HepG2 (cell line): Measurements from ENCODE around the gene C5orf15. TPM values are rescaled to one million over a fixed set of nuclear protein-coding genes. Genes with fewer than 3 reads are reported as not detected.
A peak's percentile ranks its signal among the peaks of the same experiment; 100 is the strongest.

ENCODE experiments used
- GFI1 ChIP-seq: sonication (generic); formaldehyde crosslinking; IDR thresholded peaks from 2 replicates; pipeline ENCODE4 v1.5.0; 2020; ENCODE audit warnings: missing genetic modification reagents, mild to moderate bottlenecking, borderline replicate concordance
- GMEB2 ChIP-seq: IDR thresholded peaks from 2 replicates; pipeline ENCODE4 v1.6.1; 2016; ENCODE audit warnings: missing biosample characterization, missing genetic modification reagents, low read depth
- LCORL ChIP-seq, 2 experiments: fragments of 450-650 bp in 1 of 2; sonication (generic) in 1 of 2; formaldehyde crosslinking in 1 of 2; IDR thresholded peaks; 2 replicates each; pipeline versions ENCODE4 v1.5.0 to v1.6.1; 2017 to 2020; ENCODE audit warnings: antibody characterized with exemption in 1 of 2, missing genetic modification reagents in 1 of 2
- MLLT10 ChIP-seq: sonication (generic); formaldehyde crosslinking; IDR thresholded peaks from 2 replicates; pipeline ENCODE4 v1.4.0; 2020; ENCODE audit warnings: missing genetic modification reagents
- MXD4 ChIP-seq: IDR thresholded peaks from 2 replicates; pipeline ENCODE4 v1.6.1; 2016; ENCODE audit warnings: mild to moderate bottlenecking, missing biosample characterization, missing genetic modification reagents
- PHF8 ChIP-seq: sonication (generic); formaldehyde crosslinking; IDR thresholded peaks from 2 replicates; pipeline ENCODE4 v1.5.0; 2020; ENCODE audit warnings: missing genetic modification reagents
- PRDM10 ChIP-seq: sonication (generic); formaldehyde crosslinking; IDR thresholded peaks from 2 replicates; pipeline ENCODE4 v1.4.0; 2020; ENCODE audit warnings: low read depth, missing genetic modification reagents
- RBM22 ChIP-seq: fragments of 200-400 bp; formaldehyde crosslinking; optimal IDR thresholded peaks from 2 replicates; pipeline ENCODE3; 2017; ENCODE audit warnings: mild to moderate bottlenecking, low read length, moderate library complexity
- U2AF2 ChIP-seq: fragments of 200-400 bp; formaldehyde crosslinking; IDR thresholded peaks from 2 replicates; pipeline ENCODE4 v1.6.1; 2017; ENCODE audit warnings: low read depth, mild to moderate bottlenecking, low read length
- ZNF101 ChIP-seq: sonication (generic); formaldehyde crosslinking; IDR thresholded peaks from 2 replicates; pipeline ENCODE4 v1.4.0; 2020; ENCODE audit warnings: mild to moderate bottlenecking, low read depth, missing genetic modification reagents, borderline replicate concordance
- ZNF431 ChIP-seq: sonication (generic); formaldehyde crosslinking; IDR thresholded peaks from 2 replicates; pipeline ENCODE4 v1.9.0; 2022; ENCODE audit warnings: missing genetic modification reagents, low read depth, mild to moderate bottlenecking, borderline replicate concordance
- ZNF496 ChIP-seq: sonication (generic); formaldehyde crosslinking; IDR thresholded peaks from 2 replicates; pipeline ENCODE4 v1.8.1; 2023; ENCODE audit warnings: mild to moderate bottlenecking, moderate library complexity, missing genetic modification reagents; ENCODE audit not compliant: insufficient replicate concordance
- ZNF646 ChIP-seq: sonication (generic); formaldehyde crosslinking; IDR thresholded peaks from 2 replicates; pipeline ENCODE4 v1.9.0; 2021; ENCODE audit warnings: mild to moderate bottlenecking, missing genetic modification reagents
- ZNF770 ChIP-seq: sonication (generic); formaldehyde crosslinking; IDR thresholded peaks from 2 replicates; pipeline ENCODE4 v1.5.0; 2020; ENCODE audit warnings: mild to moderate bottlenecking, missing genetic modification reagents
- polyA plus RNA-seq, 8 experiments: library from polyadenylated mRNA; depleted of rRNA in 3 of 8; stranded (reverse) in 7 of 8; unstranded in 1 of 8; fragments of >200 nt; fragmentation: Illumina TruSeq in 4 of 8; extraction: Trizol in 4 of 8; gene quantifications; 2 replicates each; pipeline versions ENCODE4 v1.2.1 to v1.2.3, GENCODE V29; 2011 to 2016; ENCODE audit warnings: low read depth in 4 of 8, missing spikeins in 1 of 8, mixed read lengths in 1 of 8; ENCODE audit not compliant: insufficient read depth in 1 of 8
- total RNA-seq, 5 experiments: library from RNA; depleted of rRNA; stranded (reverse); fragments of >200 nt; fragmentation: Illumina TruSeq; extraction: Trizol; gene quantifications; 2 replicates each; pipeline ENCODE4 v1.2.3, GENCODE V29; 2016; ENCODE audit warnings: low read depth in 1 of 5

C5orf15 gene
- total and polyA plus RNA-seq, 2 of the 13 experiments (the other 11 are each of a cell fraction or from before 2014, with no cell fraction given), result 58.5 to 82.7 TPM

- TF ChIP-seq RBM22 (peak; percentile 72), ZNF431 (CRISPR knock-in tag) (no peak), MXD4 (no peak), PRDM10 (peak; percentile 46; the same call in 1 of the 2 replicates), ZNF770 (CRISPR knock-in tag) (peak; percentile 80), U2AF2 (no peak), PHF8 (CRISPR knock-in tag) (0 out of 2 replicates have a peak, but pooled peaks have one; percentile 29), ZNF496 (CRISPR knock-in tag) (no peak), GFI1 (CRISPR knock-in tag) (0 out of 2 replicates have a peak, but pooled peaks have one; percentile 3), GMEB2 (no peak), MLLT10 (CRISPR knock-in tag) (no peak), ZNF646 (CRISPR knock-in tag) (no peak), ZNF101 (CRISPR knock-in tag) (no peak), LCORL (IDR thresholded peaks at IDR 0.05) (no peak), LCORL (CRISPR knock-in tag; IDR thresholded peaks at IDR 0.05) (0 out of 2 replicates have a peak, but pooled peaks have one; percentile 26)
These were observed 27.6 kb upstream of the C5orf15 start (continued) for GRCh38 chr5:133995883-133996563.
